Jurkat, Clone E6-1 (cell line): Measurements from ENCODE around the gene LPAR1.

Experiments
- DNase-seq: peaks from one replicate; pipeline ENCODE4 v3.0.0-alpha.2; 2011; ENCODE audit warnings: low read depth, low spot score
- H3K4me3 ChIP-seq: 2 replicates; pipeline ENCODE4 v1.5.1; 2011; ENCODE audit warnings: mild to moderate bottlenecking, low read length, control low read depth, moderate library complexity

LPAR1 gene

GRCh38 chr9:111005746-111006470 is 32.4 kb downstream of the LPAR1 start:
- H3K4me3 ChIP-seq, result no peak overlapping the region
- DNase-seq, result no peak

DNA sequence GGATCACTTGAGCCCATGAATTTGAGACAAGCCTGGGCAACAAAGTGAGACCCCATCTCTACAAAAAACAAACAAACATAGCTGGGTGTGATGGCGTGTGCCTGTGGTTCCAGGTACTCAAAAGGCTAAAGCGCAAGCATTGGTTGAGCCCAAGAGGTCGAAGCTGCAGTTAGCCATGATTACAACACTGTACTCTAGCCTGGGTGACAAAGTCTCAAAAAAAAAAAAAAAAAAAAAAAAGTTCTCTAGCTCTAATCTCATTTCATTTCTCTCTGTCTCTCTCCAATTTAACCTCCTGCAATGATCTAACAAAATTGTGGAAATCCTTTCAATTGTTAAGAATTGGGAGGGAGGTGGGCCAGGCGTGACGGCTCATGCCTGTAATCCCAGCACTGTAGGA is 33.3 kb downstream of the LPAR1 start:
- no peak for DNase-seq
- H3K4me3 ChIP-seq, result no peak overlapping the region

GRCh38 chr9:111003182-111003581 is 35.1 kb downstream of the LPAR1 start:
- no peak for DNase-seq
- no peak overlapping the region for H3K4me3 ChIP-seq

- no peak for DNase-seq
- H3K4me3 ChIP-seq, result no peak overlapping the region
These were observed 36.7 kb downstream of the LPAR1 start for GRCh38 chr9:111001526-111001925.

- no peak for DNase-seq
- H3K4me3 ChIP-seq, result no peak overlapping the region
These were observed 38.1 kb downstream of the LPAR1 start for GRCh38 chr9:111000202-111000601.

GRCh38 chr9:110999379-110999778 is 38.9 kb downstream of the LPAR1 start:
- DNase-seq, result no peak
- no peak overlapping the region for H3K4me3 ChIP-seq

DNA sequence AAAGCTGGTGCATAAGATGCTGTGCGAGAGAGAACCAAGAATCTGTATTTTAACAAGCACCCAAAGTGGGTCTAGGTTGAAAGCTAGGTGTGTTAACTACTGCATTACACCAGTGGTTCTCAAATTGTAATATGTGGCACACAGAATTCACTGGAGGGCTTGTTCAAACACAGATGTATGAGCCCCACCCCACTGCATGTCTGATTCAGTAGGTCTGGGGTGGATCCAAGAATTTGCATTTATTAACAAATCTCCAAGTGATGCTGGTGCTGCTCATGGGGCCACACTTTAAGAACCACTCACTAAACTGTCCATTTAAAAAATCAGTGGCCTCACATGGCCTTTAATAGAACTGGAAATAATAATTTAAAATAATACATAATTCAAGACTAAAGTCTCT is 40.4 kb downstream of the LPAR1 start:
- DNase-seq, result no peak
- H3K4me3 ChIP-seq, result no peak overlapping the region

DNA sequence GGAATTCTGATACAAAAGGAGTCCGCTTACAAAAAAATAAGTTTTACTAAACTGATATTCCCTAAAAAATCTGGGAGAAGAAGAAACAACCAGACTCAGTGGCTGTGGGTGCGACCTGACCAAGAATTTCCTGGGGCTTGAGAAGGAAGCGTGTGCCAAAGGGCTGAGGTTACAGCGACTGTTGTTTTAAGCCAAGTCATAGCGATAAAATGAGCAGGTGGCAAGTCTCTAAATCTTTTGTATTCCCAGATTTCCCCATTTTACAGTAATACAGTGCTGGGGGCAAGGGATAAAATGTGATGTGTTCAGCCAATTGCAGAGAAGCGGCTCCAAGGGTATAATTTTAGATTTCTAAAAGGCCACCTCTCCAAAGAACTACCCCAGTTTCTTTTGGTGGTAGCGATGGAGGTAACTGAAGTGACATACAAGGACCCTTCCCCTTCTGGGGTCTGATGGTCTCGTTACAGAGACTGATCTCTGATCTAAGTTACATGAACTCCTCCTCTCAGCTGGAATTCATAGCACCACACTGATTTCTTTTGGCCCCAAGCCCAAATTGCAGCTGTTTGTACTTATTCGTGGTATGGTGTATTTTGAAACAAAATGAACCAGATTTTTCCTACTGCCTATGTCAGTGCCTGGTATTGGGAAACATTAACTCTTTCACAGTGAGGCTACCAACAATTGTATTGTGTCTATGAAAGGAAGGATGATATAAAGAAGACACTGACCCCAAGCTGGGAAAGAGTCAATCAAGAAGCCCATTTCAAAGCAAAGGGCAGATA is 41.6 kb downstream of the LPAR1 start:
- no peak overlapping the region for H3K4me3 ChIP-seq
- DNase-seq, result no peak

DNA sequence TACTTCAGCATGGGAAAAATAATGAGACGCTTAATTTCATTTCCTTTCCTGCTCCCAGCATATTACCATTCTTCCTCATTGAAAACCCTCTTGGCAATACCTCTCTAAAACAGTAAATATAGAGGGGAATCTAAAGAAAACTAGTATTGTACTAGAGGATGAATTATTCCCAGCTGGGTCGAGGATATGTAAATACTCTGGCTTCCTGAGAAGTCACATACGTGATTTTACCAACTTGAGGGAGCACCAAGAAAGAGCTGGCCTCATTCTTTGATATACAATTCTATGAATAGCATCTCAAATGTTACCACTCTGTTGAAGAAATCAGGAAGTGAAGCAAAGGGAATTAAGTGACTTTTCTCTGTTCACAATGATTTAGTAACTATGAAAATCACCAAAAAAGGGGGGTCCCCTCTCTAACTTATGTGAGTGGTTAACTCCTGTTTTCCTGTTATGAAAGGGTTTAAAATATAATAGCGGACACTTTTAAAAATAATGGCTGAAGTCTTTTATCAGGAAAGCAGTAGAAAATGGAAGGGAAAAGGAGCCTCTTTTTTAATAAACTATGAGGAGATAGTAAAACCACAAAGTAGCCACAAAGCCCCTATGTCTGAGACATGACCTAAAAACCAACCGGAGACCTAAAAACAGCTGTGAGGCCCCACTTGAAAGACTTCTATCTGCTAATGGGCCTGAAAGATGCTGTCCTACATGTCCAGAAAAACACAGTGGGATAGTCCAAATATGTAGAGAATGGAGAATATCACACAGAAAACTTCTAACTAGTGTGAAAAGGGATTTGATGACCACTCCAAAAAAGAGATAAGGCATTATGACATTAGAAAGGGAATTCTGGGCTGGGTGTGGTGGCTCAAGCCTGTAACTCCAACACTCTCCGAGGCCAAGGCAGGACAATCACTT is 42.6 kb downstream of the LPAR1 start:
- no peak overlapping the region for H3K4me3 ChIP-seq
- no peak for DNase-seq

DNA sequence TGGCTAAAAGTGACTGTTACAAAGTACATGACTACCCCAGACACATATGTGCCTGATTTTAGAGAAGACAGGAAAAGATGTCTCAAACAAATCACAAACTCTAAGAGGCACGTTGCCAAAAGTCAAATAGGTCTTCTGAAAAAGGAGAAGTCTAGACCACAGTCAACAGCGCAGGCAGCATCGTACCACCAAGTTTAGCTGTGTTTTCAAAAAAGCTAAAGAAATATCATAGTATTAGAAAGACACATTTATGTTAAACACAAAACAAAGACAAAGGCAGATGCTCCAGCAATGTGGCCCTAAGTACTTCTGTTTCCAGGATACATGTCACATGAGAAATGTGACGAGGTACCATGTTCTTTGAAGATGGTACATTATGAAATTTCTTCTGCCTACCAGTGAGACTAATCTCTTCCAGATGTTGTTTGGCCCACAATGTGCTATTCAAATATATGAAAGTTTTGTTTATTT is 43.5 kb downstream of the LPAR1 start:
- no peak for DNase-seq
- no peak overlapping the region for H3K4me3 ChIP-seq

DNA sequence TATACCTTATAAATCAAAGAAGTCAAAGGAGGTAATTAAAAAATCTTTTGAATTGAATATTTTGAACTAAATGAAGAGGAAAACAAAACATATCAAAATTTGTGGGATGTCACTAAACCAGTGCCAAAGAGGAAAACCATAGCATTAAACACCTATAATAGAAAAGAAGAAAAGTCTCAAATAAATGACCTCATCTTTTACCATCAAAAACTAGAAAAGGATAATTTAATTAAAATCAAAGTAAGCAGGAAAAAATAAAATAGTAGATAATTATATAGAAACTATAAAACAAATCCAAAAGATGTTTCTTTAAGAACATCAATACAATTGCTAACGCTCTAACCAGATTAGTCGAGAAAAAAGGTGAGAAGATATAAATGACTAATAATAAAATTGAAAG is 47.8 kb downstream of the LPAR1 start:
- no peak for DNase-seq
- no peak overlapping the region for H3K4me3 ChIP-seq

DNA sequence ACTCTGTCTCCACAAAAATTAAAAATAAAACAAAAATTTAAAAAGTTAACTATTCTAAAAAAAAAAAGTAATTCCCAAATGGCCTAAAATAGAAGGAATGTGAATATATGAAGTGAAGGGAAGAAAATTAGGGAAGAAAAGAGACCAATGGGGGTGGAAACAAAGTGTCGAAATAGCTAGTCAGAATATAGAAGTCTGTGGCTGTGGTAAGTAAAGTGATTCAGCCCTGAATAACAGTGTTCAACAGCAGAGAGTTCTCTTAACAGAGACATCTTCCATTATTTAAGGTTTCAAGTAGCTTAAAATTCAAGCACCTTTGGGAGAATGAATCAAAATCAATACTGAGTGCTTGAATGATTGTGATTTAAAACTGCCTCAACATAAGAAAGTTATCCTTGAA is 51.7 kb downstream of the LPAR1 start:
- no peak overlapping the region for H3K4me3 ChIP-seq
- no peak for DNase-seq

- H3K4me3 ChIP-seq, result no peak overlapping the region
- DNase-seq, result no peak
These were observed 53.3 kb downstream of the LPAR1 start for GRCh38 chr9:110984890-110985437.

DNA sequence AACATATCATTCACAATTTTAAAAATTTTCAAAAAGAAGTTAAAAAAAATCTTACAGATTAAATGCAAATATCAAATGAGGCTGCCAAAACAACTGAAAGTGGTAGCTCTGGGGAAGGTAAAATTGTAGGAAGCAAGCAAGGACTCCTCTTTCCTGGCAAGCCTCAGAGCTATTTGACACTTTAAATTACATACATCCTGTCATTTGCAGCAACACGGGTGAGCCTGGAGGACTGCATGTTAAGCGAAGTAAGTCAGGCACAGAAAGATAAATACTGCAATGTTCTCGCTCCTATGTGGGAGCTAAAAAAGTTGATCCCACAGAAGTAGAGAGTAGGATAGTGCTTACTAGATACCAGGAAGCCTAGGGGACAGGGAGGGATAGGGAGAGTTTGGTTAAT is 58.0 kb downstream of the LPAR1 start:
- no peak for DNase-seq
- H3K4me3 ChIP-seq, result no peak overlapping the region

GRCh38 chr9:110979636-110980035 is 58.6 kb downstream of the LPAR1 start:
- H3K4me3 ChIP-seq, result no peak overlapping the region
- no peak for DNase-seq

DNA sequence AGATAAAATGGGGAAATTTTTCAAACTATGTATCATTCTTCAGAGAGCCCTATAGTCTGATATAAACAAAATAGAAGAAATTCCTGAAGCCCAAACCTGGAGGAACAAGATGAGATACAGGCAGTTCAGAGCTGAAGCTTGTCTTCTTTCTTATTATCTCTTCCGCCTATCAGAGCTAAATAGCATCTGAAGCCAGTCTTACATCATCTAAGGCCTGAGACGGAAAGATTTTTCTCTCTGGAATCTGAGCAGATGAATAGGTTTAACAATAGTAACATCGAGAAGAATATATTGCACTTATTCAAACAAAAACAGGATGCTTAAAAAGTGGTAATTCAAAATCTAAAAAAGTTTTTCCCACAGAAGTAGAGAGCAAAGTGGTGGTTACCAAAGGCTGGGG is 59.8 kb downstream of the LPAR1 start:
- no peak overlapping the region for H3K4me3 ChIP-seq
- no peak for DNase-seq

DNA sequence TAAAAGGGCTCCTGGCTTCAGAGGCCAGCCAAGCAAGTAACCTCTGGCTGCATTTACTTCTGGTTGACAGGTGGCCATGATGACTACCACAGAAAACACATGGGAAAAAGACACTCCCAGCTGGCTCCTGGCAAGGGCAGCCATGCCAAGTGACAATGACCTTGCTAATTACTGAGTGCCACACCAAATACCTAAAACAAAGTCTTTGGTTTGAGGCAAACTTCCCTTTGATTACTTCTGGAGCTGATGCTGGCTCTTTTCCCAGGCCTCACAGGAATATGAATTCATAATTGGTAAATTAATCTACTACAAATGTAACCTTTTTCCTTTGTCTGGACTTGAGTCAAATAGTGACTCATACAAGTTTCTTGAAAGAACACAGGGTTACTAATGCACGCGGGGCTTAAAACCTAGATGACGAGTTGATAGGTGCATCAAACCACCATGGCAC is 61.0 kb downstream of the LPAR1 start:
- no peak for DNase-seq
- H3K4me3 ChIP-seq, result no peak overlapping the region

GRCh38 chr9:110975969-110976368 is 62.3 kb downstream of the LPAR1 start:
- no peak overlapping the region for H3K4me3 ChIP-seq
- DNase-seq, result no peak

DNA sequence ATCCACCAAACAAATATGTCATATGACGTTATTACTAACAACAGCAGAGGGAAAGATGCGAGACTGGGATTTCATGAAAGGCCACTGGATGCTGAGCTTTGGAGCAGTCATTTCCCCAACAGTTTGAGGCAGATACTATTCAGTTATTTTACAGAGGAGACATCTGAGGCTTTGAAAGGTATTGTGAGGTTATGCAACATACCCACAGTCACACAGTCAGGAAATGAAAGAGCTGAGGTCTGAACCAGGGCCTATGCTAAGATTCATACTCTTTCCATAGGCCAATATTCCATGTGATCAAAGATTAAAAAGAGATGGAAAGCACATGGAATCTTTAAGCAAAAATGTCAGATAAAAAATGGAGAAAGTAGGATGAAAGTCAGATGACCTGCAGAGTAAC is 63.0 kb downstream of the LPAR1 start:
- no peak overlapping the region for H3K4me3 ChIP-seq
- no peak for DNase-seq
